CD4-positive, CD25-positive, alpha-beta regulatory T cell (primary cell): ENCODE measurements around the gene TMEM43. TPM values are rescaled to one million over a fixed set of nuclear protein-coding genes. Genes with fewer than 3 reads are reported as not detected.

ENCODE experiments used
- ATAC-seq, 2 donors: fragments of 150-1000 bp; cut with Tn5 transposase; one replicate each; pipeline ENCODE4 v1.10.0; 2021; ENCODE audit warnings: low read depth in 2 of 2, moderate number of reproducible peaks in 2 of 2, moderate library complexity in 1 of 2
- DNase-seq, 3 donors: peaks; one replicate each; pipeline versions ENCODE4 v3.0.0 to v3.0.0-alpha.2; 2012 to 2022; ENCODE audit warnings: mixed read lengths in 1 of 3
- H3K27ac ChIP-seq: one replicate; pipeline ENCODE4 v1.7.0; 2013; ENCODE audit warnings: mild to moderate bottlenecking, low read length; ENCODE audit not compliant: insufficient read depth, poor library complexity, severe bottlenecking
- H3K27me3 ChIP-seq: one replicate; pipeline ENCODE4 v1.7.0; 2013; ENCODE audit warnings: low read length; ENCODE audit not compliant: control insufficient read depth, insufficient read depth
- H3K36me3 ChIP-seq: one replicate; pipeline ENCODE4 v1.7.0; 2013; ENCODE audit warnings: mild to moderate bottlenecking, low read length, moderate library complexity; ENCODE audit not compliant: control insufficient read depth, insufficient read depth
- H3K4me1 ChIP-seq: 2 replicates; pipeline ENCODE4 v1.7.0; 2013; ENCODE audit warnings: mild to moderate bottlenecking, low read length; ENCODE audit not compliant: insufficient read depth, control insufficient read depth, poor library complexity, severe bottlenecking
- H3K4me3 ChIP-seq: one replicate; pipeline ENCODE4 v1.7.0; 2013; ENCODE audit warnings: low read depth, mild to moderate bottlenecking, low read length, moderate library complexity
- H3K9me3 ChIP-seq, 2 experiments: 1 replicate in 1 of 2; 2 replicates in 1 of 2; pipeline ENCODE4 v1.7.0; 2013; ENCODE audit warnings: low read length in 2 of 2, mild to moderate bottlenecking in 1 of 2, moderate library complexity in 1 of 2; ENCODE audit not compliant: control insufficient read depth in 2 of 2
- H3K27ac Mint-ChIP-seq, 3 donors: one replicate each; pipeline ENCODE4 v1.8.0; 2020 to 2022; ENCODE audit warnings: mild to moderate bottlenecking in 3 of 3, mixed read lengths in 3 of 3, moderate library complexity in 2 of 3
- H3K27me3 Mint-ChIP-seq: one replicate; pipeline ENCODE4 v1.8.0; 2022; ENCODE audit warnings: mild to moderate bottlenecking, mixed read lengths
- H3K36me3 Mint-ChIP-seq: one replicate; pipeline ENCODE4 v1.8.0; 2020; ENCODE audit warnings: mixed read lengths
- H3K4me1 Mint-ChIP-seq, 4 donors: one replicate each; pipeline ENCODE4 v1.8.0; 2020 to 2022; ENCODE audit warnings: mixed read lengths in 4 of 4, mild to moderate bottlenecking in 1 of 4
- H3K4me3 Mint-ChIP-seq, 4 donors: one replicate each; pipeline ENCODE4 v1.8.0; 2020 to 2022; ENCODE audit warnings: mild to moderate bottlenecking in 4 of 4, mixed read lengths in 4 of 4, moderate library complexity in 3 of 4
- H3K9me3 Mint-ChIP-seq, 7 donors: one replicate each; pipeline ENCODE4 v1.8.0; 2020 to 2022; ENCODE audit warnings: mixed read lengths in 7 of 7, mild to moderate bottlenecking in 3 of 7, moderate library complexity in 2 of 7
- polyA plus RNA-seq, 4 donors: library from polyadenylated mRNA; unstranded; fragments of 300-500 nt; fragmentation: Illumina TruSeq; gene quantifications; one replicate each; pipeline ENCODE4 v1.2.3, GENCODE V29; 2021
- total RNA-seq: library from RNA; stranded (reverse); gene quantifications from one replicate; pipeline ENCODE4 v1.2.3, GENCODE V29; 2022

TMEM43 gene
- total and polyA plus RNA-seq, 5 donors from 2014 or later: 50.2 to 81.0 (median 74.3) TPM

DNA sequence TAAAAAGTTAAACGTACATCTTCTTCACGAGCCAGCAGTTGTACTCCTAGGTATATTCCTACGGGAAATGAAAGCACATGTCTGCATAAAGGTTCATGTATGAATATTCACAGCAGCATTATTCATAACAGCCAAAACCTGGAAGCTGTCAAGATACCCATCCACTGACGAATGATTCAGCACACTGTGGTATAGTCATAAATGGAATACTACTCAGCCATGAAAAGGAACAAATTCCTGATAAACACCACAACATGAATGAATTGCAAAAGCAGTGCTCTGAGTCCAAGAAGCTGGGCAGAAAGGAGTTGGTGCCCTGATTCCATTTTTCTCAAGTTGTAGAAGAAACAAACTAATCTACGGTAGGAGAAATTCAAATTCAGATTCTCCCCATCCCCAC, 3.9 kb downstream of the TMEM43 start:
- peaks cover 4 to 38% (median 23%) of the 10 kb centered on the region in 4 donors for H3K4me1 Mint-ChIP-seq
- H3K9me3 Mint-ChIP-seq: no peaks in the 10 kb centered on the region
- no peak for ATAC-seq
- H3K36me3 ChIP-seq: peaks cover 54% of the 10 kb centered on the region
- no peaks in the 10 kb centered on the region for H3K27me3 Mint-ChIP-seq
- no peaks in the 10 kb centered on the region for H3K27me3 ChIP-seq
- peak overlapping the region in 1 of 4 donors; percentile 100 for H3K4me3 Mint-ChIP-seq
- H3K36me3 Mint-ChIP-seq: peaks cover 48% of the 10 kb centered on the region
- no peak for DNase-seq
- no peaks in the 10 kb centered on the region for H3K9me3 ChIP-seq
- H3K27ac ChIP-seq: no peak overlapping the region
- peak overlapping the region in 2 of 3 donors; percentile 60 to 80 for H3K27ac Mint-ChIP-seq
- peaks cover 34% of the 10 kb centered on the region for H3K4me1 ChIP-seq
- no peak overlapping the region for H3K4me3 ChIP-seq

DNA sequence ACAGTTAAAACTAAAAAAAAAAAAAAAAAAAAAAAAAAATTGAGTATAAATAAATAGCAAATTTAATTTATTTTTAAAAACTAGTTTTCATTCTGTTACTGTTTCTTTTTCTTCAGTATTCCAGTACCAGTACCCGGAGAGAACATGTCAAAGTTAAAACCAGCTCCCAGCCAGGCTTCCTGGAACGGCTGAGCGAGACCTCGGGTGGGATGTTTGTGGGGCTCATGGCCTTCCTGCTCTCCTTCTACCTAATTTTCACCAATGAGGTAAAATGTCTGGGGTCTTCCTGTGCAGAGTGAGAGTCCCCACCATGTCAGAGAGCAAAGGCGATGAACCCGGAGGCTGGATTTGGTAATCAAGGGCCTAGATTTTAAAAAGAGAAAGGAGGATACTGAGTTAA, 4.4 kb downstream of the TMEM43 start:
- H3K36me3 ChIP-seq: peaks cover 60% of the 10 kb centered on the region
- peaks cover 3 to 33% (median 20%) of the 10 kb centered on the region in 4 donors for H3K4me1 Mint-ChIP-seq
- H3K9me3 ChIP-seq: no peaks in the 10 kb centered on the region
- H3K27ac ChIP-seq: no peak overlapping the region
- DNase-seq (no peak), ATAC-seq (no peak)
- H3K4me3 ChIP-seq: no peak overlapping the region
- H3K27me3 ChIP-seq: no peaks in the 10 kb centered on the region
- H3K9me3 Mint-ChIP-seq: no peaks in the 10 kb centered on the region
- peaks cover 48% of the 10 kb centered on the region for H3K36me3 Mint-ChIP-seq
- H3K27ac Mint-ChIP-seq: no peak overlapping the region
- H3K4me3 Mint-ChIP-seq: no peak overlapping the region
- peaks cover 29% of the 10 kb centered on the region for H3K4me1 ChIP-seq
- no peaks in the 10 kb centered on the region for H3K27me3 Mint-ChIP-seq

GRCh38 chr3:14130230-14130629, 5.4 kb downstream of the TMEM43 start:
- H3K27ac ChIP-seq: no peak overlapping the region
- Mint-ChIP-seq H3K9me3 (no peaks in the 10 kb centered on the region), H3K4me1 (peaks cover 3 to 31% (median 20%) of the 10 kb centered on the region in 4 donors), H3K27ac (no peak overlapping the region), H3K4me3 (no peak overlapping the region), H3K36me3 (peaks cover 49% of the 10 kb centered on the region), H3K27me3 (no peaks in the 10 kb centered on the region)
- H3K27me3 ChIP-seq: no peaks in the 10 kb centered on the region
- H3K4me3 ChIP-seq: no peak overlapping the region
- ATAC-seq: no peak
- H3K9me3 ChIP-seq: no peaks in the 10 kb centered on the region
- peaks cover 69% of the 10 kb centered on the region for H3K36me3 ChIP-seq
- no peak for DNase-seq
- peaks cover 27% of the 10 kb centered on the region for H3K4me1 ChIP-seq

GRCh38 chr3:14130707-14131106, 5.9 kb downstream of the TMEM43 start:
- Mint-ChIP-seq H3K36me3 (peaks cover 54% of the 10 kb centered on the region), H3K27ac (peak overlapping the region in 1 of 3 donors; percentile 31), H3K4me3 (no peak overlapping the region), H3K27me3 (no peaks in the 10 kb centered on the region), H3K4me1 (peaks cover 3 to 30% (median 20%) of the 10 kb centered on the region in 4 donors), H3K9me3 (no peaks in the 10 kb centered on the region)
- Histone ChIP-seq H3K4me3 (no peak overlapping the region), H3K9me3 (no peaks in the 10 kb centered on the region), H3K4me1 (peaks cover 22% of the 10 kb centered on the region), H3K27ac (no peak overlapping the region), H3K36me3 (peaks cover 74% of the 10 kb centered on the region), H3K27me3 (no peaks in the 10 kb centered on the region)
- DNase-seq (no peak), ATAC-seq (no peak)

DNA sequence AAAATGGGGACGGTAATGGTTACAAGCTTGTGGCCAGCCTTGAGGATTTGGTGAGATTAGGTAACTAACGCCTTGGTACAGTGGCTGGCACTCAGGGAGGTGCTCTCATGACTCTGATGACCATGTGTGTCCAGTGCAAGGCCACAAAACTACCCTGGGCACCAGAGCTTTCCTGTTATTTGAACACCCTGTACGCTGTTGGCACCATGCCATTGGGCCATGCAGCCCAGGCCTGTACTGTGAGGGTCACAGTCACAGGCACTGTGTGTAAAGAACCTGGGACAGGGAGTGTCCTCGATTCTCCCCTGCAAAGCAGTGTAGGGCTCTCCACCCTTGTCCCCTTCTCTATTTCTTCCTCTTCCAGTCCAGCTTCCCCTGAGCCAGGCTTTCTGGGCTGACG, 6.3 kb downstream of the TMEM43 start:
- peak overlapping the region in 1 of 3 donors; percentile 88 for H3K27ac Mint-ChIP-seq

GRCh38 chr3:14132120-14132519, 7.3 kb downstream of the TMEM43 start:
- no peak overlapping the region for H3K27ac ChIP-seq
- ATAC-seq (no peak), DNase-seq (no peak)
- no peak overlapping the region for H3K4me3 ChIP-seq
- Mint-ChIP-seq H3K4me1 (peaks cover 0 to 15% (median 12%) of the 10 kb centered on the region in 4 donors), H3K4me3 (no peak overlapping the region), H3K27ac (peak overlapping the region in 2 of 3 donors; percentile 35 to 88), H3K27me3 (no peaks in the 10 kb centered on the region), H3K36me3 (peaks cover 62% of the 10 kb centered on the region), H3K9me3 (no peaks in the 10 kb centered on the region)
- H3K27me3 ChIP-seq: no peaks in the 10 kb centered on the region
- peaks cover 8% of the 10 kb centered on the region for H3K4me1 ChIP-seq
- no peaks in the 10 kb centered on the region for H3K9me3 ChIP-seq
- peaks cover 84% of the 10 kb centered on the region for H3K36me3 ChIP-seq

More for the DNA sequence above, 6.3 kb downstream of the TMEM43 start:
- no peaks in the 10 kb centered on the region for H3K9me3 ChIP-seq
- no peak for DNase-seq
- no peak overlapping the region for H3K4me3 ChIP-seq
- Mint-ChIP-seq H3K4me1 (peaks cover 3 to 25% (median 19%) of the 10 kb centered on the region in 4 donors), H3K36me3 (peaks cover 58% of the 10 kb centered on the region), H3K9me3 (no peaks in the 10 kb centered on the region), H3K4me3 (peak overlapping the region in 1 of 4 donors; percentile 70), H3K27me3 (no peaks in the 10 kb centered on the region)
- H3K27me3 ChIP-seq: no peaks in the 10 kb centered on the region
- peaks cover 78% of the 10 kb centered on the region for H3K36me3 ChIP-seq
- peaks cover 18% of the 10 kb centered on the region for H3K4me1 ChIP-seq
- ATAC-seq: no peak
- H3K27ac ChIP-seq: no peak overlapping the region

DNA sequence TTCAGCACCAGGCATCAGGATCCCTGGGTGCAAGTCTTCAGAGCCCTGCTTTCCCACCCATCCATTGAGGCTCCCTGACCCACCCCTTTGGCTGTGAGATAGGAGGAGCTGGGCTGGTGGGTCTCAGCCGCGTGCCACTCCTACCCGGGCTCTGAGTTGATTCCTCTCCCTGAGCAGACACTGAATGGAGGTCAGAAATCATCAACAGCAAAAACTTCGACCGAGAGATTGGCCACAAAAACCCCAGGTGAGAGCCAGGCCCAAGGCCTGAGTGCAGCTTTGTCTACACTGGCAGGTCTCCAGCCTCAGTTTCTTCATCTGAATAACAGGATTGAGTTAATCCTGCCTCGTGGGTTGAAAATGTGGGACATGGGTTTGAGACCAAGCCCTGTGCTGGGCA, 7.8 kb downstream of the TMEM43 start:
- DNase-seq (no peak), ATAC-seq (no peak)
- Histone ChIP-seq H3K27ac (no peak overlapping the region), H3K36me3 (peaks cover 84% of the 10 kb centered on the region), H3K9me3 (no peaks in the 10 kb centered on the region), H3K27me3 (no peaks in the 10 kb centered on the region), H3K4me1 (peaks cover 3% of the 10 kb centered on the region), H3K4me3 (no peak overlapping the region)
- Mint-ChIP-seq H3K27me3 (no peaks in the 10 kb centered on the region), H3K27ac (peak overlapping the region in 1 of 3 donors; percentile 35), H3K9me3 (no peaks in the 10 kb centered on the region), H3K36me3 (peaks cover 62% of the 10 kb centered on the region), H3K4me3 (no peak overlapping the region), H3K4me1 (peaks cover 0 to 12% (median 8%) of the 10 kb centered on the region in 4 donors)

DNA sequence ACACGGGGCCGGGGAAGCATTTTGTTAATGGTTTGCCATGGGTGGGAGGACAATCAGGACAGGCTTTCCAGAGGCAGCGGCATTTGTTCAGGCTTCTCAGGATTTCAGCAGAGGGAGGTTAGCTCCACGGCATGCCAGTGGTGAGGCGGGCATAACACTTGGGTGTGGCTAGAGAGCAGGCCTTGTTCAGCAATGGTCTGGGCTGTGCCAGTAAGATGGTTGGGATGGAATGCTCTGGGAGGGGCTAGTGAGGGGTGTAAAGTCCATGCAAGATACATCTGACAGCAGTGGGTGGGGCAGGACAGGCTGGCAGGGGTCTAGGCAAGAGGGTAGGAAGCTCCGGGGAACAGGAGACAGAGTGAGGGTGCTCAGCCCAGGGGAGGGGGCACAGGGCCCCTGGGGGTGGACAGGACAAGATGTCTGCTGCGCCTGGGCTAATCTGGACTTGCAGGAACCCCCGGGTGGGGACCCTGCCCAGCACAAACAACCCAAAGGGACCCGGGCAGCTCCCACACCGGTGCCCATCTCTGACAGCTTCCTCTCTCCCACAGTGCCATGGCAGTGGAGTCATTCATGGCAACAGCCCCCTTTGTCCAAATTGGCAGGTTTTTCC, 8.4 kb downstream of the TMEM43 start:
- H3K9me3 ChIP-seq: no peaks in the 10 kb centered on the region
- no peak overlapping the region for H3K27ac ChIP-seq
- peaks cover 57% of the 10 kb centered on the region for H3K36me3 Mint-ChIP-seq
- no peaks in the 10 kb centered on the region for H3K27me3 ChIP-seq
- H3K4me3 Mint-ChIP-seq: no peak overlapping the region
- no peak for DNase-seq
- no peak for ATAC-seq
- no peaks in the 10 kb centered on the region for H3K9me3 Mint-ChIP-seq
- no peaks in the 10 kb centered on the region for H3K27me3 Mint-ChIP-seq
- H3K4me1 ChIP-seq: no peaks in the 10 kb centered on the region
- peaks cover 0 to 7% (median 3%) of the 10 kb centered on the region in 4 donors for H3K4me1 Mint-ChIP-seq
- H3K4me3 ChIP-seq: no peak overlapping the region
- peaks cover 86% of the 10 kb centered on the region for H3K36me3 ChIP-seq
- no peak overlapping the region for H3K27ac Mint-ChIP-seq
